GF-D8 (cell line): ENCODE results near the gene ARHGDIA.

Source experiments
- DNase-seq: peaks from one replicate; lab custom pipeline; 2025; lab: John Stamatoyannopoulos, UW

ARHGDIA gene

DNA sequence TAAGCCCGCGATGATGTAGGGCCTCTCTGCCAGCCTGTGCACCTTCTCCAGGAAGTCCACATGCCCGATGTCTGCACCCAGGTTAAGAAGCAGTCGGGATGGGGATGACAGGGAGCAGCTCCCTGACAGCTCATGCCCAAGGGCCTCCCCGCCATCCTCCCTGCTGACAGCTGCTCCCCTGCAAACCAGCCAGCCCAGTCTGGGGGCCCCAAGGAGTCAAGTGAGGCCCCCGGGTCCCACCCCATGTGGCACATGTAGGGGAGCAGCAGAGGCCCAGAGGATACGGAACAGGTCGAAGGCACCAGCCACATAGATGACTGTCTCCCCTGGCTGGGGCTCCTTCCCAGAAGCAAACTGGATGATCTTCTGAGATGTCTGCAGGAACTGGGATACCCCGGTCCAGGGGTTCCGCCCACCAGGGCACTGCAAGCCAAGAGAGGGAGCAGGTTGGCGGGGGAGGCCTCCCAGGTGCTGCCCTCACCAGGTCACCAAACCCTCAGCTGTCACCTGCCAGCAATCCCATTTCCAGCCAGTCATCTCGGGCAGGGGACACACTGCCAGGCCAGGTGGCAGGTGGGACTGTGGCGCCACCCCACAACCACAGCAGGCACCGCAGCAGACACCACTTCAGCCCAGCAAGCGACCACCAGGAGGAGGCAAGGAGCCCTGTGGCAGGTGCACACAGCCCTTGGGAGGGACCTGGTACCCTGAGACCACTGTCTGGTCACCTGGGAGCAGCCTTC, 35.5 kb upstream of the ARHGDIA start:
- DNase-seq = no peak

GRCh38 chr17:81905993-81906392, 34.9 kb upstream of the ARHGDIA start:
- no peak for DNase-seq

DNA sequence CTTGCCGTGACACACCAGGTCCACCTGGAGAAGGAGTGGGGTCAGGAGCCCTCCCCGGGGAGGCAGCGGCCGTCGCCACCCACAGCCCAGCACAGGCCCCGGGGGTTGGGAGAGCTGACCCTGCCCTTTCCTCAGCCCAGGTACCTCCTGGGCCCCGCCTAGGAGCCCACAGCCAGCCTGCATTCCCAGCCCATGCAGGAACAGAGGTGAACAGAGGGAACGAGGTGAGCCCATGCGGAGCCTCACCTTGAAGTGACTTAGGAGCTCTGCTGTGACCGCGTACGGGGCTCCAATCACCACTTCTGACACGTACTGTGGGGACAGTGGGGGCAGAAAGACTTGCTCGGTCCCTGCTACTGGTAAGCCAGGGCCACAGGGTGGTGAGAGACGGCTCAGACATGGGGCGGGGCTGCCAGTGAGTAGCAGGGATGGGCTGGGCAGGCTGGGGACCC, 34.3 kb upstream of the ARHGDIA start:
- no peak for DNase-seq

GRCh38 chr17:81904600-81905423, 33.7 kb upstream of the ARHGDIA start:
- no peak for DNase-seq

DNA sequence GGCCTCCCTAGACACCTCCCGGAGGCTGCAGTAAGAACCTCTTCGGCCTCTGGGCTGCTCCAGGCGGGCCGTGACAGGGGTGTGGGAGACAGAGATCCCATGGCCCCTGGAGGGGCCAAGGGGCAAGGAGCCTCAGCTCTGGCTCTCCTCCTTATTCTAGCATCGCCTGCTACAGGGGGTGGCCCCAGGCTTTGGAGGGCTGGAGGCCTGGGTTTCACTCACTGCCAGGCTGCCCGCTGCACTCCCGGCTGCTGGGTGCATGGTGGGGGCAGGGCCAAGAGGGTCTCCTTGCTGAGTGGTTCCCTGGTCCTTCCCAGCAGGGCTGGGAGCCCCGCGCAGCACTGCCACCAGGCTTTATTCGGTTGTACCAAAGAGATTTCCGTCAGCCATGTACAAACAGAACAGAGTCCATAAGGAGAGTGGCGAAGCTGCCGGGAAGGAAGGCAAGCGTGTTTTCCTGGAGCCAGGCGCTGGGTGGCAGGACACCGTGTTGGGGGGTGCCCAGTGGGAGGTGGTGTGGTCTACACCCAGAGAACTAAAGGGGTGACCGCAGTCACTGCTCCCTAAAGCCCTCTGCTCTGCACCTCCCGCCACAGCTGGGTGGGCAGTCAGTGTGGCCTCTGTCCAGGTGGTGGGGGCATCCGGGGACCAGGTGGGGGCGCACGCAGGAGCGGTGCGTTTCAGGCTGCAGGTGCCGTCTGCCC, 32.9 kb upstream of the ARHGDIA start:
- no peak for DNase-seq

DNA sequence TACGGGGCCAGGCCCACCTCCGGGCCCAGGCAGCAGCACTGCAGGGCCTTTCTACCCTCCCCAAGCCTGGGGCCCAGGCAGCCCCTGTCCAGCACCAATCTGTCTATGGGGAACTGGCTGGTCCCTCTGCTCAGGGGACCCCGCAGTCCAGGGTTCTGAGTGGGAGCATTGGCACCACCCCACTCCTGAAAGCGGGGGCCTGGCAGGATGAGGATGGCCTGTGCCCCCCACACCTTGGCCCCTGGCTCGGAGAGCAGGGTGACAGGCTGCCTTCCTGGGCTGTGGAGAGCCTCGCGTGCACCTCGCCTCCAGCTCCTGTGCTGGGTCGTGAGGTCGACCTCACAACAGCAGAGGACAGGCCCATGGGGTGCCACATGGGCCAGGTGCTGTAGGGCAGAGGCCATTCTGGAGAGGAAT, 32.3 kb upstream of the ARHGDIA start:
- no peak for DNase-seq

DNA sequence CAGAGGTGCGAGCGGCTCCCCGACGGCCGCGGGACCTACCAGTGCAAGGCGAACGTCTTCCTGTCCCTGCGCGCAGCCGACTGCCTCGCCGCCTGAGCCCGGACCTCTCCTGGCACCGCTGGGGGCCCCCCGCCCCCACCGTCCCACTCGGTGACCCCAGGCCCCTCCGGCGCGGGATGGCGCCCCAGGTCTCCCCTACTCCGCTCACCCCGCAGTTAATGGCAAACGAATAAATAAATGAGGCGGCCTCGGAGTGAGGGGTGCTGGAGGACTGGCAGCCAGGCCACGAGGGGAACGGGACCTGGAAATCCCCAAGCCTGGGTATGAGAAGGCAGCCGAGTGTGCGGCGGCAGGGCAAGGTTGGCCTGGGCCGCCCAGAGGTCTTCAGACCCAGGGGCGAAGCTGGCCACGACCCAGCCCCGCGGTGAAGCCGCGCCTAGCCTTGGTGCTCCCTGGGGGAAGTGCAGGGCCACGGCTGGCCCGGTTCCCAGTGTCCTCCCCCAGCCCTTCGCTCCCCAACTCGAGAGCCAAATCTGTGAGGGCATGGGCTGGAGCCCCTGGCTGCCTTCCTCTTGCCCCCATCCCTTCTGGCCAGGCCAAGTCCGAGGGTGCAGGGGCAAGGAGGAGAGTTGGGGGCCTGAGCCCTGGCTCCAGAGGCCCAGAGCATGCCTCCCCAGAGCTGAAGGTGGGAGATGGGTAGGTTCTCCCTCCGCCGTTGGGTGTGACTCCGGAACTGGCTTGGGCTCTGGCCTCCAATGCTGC, 31.7 kb upstream of the ARHGDIA start:
- no peak for DNase-seq

DNA sequence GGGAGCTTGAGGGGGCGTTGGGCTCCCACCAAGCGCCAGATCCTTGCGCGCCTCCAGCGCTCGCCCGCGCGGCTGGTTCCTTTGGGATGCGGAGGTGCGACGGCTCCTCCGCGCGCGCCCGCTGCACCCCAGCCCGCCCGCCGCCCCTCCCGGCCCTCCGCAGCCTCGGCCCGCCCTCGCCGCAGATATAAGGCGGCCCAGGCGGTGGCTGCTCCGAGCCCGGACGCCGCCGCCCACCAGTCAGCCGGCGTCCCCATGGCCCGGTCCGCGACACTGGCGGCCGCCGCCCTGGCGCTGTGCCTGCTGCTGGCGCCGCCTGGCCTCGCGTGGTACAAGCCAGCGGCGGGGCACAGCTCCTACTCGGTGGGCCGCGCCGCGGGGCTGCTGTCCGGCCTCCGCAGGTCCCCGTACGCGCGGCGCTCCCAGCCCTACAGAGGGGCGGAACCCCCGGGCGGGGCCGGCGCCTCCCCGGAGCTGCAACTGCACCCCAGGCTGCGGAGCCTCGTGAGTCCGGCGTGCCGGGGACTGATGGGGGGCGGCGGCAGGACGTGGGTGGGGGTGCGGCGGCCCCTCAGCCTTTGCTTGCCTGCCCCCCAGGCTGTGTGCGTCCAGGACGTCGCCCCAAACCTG, 31.0 kb upstream of the ARHGDIA start, which contains the start of gene NPB:
NPB (plus strand) TSS at position 216 of the 630 bp plus-strand sequence; CDS start at position 256, 40 bp downstream.
- DNase-seq = no peak

DNA sequence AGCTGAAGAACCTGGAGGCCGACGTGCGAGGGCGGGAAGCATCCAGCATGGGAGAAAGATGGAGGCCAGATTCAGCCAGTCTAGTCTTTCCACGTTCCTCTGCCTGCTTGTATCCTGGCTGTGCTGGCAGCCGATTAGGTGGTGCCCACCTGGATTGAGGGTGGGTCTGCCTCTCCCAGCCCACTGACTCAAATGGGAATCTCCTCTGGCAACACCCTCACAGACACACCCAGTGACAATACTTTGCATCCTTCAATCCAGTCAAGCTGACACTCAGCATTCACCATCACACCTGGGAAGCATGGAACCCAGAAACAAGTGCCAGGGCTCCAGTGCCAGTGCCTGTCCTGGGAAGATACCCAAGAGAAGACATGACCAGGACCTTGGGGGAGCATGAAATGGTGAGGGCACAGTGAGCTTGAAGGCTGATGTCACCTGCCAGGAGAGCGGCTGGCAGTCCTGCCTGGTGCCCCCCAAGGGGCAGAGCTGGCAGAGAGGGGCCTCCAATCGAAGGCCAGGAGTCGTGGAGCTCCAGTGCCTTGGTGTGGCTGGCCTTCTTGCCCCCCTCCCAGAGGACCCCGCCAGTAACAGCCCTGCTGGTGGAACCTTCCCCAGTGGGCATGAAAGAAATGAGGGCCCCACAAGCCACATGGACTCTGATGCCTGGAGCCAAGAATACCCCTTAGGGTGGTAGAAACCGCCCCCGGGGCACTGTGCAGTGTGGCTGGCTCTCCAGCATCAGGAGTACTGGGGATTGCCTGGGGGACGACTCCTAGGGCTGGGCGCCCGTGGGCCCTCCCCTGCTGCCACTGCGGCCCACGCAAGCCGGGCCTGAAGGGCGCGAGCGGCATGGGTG, 30.3 kb upstream of the ARHGDIA start:
- no peak for DNase-seq

GRCh38 chr17:81900181-81900820, 29.2 kb upstream of the ARHGDIA start:
- no peak for DNase-seq

DNA sequence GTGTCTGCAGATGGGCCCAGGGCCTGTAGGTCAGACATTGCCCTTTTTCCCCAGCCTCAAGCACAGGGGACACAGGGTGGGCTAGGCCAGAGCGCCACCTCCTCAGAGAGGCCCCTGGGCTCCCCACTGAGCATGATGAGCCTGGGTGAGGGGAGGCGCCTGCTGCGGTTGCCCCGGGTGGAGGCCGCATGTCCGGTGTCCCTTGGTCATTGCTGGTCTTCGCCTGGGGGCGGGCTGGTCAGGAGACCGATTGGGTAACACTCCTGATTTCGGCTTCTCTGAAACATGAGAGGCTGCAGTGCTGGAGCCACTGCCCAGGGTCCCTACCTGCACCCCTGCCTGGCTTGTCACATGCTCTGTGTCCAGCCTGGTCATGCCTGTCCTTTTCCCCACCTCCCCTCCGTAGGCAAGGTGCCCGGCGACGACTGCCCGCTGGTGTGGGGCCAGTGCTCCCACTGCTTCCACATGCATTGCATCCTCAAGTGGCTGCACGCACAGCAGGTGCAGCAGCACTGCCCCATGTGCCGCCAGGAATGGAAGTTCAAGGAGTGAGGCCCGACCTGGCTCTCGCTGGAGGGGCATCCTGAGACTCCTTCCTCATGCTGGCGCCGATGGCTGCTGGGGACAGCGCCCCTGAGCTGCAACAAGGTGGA, 28.5 kb upstream of the ARHGDIA start:
- DNase-seq = no peak

DNA sequence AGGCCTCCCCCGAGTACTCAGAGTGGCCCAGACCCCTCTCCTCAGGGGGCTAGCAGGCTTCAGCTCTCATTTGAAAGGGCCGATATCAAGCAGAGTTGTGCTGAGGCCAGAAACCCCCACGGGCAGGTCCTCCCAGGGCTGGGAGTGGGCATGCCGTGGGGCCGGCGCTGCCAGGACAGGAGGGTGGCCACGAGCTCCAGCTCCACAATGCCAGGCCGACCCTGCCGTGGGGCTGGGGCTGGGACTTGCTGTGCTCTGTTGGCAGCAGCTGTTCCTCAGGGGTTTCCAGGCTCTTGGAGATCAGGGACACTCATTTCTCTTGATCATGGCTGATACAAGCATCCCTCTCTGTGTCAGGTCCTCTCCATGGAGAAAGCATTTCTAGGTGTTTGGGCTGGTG, 27.7 kb upstream of the ARHGDIA start:
- DNase-seq = no peak

GRCh38 chr17:81898029-81898866, 27.1 kb upstream of the ARHGDIA start:
- DNase-seq = no peak

GRCh38 chr17:81895400-81895799, 24.3 kb upstream of the ARHGDIA start:
- DNase-seq = no peak

DNA sequence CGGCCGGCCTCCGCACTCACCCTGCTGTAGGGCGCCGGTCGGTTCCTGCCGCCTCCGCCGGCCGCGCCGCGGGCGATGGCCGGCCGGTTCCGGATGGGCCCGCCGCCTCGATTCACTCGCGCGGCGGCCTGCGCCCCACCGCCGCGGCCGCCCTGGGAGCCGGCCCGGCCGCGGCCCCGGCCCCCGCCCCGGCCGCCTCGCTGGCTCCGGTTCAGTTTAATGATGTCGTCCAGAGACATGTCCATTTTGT, 20.1 kb upstream of the ARHGDIA start:
- no peak for DNase-seq

DNA sequence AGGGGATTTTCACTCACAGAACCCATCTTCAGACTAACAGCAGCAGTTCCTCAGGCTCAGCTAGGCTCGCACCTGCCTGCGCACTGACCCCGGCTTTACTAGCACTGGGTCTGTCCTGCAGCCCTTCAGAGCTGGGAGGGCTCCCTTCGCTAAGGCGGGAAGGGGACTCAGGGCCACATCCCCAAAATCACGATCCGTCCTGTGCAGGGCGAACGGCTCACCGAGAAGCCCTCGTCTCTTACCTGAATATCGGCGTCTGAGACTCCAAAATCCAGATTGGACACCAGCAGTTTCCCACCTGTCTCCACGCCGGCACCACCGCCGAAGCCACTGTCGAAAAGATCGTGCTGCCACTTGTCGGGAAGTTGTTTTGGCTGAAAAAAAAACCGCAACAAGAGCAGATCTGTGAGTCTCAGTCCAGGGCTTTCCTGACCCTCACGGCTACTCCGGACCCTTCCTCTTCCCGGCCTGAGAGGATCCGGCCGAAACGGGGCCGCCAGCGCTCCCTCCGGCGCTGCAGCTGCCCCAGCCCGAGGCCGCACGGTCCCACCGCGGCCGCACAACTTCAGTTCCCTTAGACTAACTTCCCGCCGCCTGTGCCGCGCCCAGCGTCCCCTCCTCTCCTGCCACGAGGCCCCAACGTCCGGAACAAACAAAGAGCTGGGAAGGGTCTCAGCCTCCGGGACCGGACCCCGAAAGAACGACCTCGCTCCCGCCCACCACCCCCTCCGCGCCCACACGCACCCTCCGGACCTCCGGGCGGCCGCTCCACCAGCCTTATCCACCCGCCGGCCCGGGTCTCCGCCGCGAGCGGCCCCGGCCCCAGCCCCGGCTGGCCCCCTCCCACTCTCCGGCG, 19.5 kb upstream of the ARHGDIA start:
- no peak for DNase-seq

DNA sequence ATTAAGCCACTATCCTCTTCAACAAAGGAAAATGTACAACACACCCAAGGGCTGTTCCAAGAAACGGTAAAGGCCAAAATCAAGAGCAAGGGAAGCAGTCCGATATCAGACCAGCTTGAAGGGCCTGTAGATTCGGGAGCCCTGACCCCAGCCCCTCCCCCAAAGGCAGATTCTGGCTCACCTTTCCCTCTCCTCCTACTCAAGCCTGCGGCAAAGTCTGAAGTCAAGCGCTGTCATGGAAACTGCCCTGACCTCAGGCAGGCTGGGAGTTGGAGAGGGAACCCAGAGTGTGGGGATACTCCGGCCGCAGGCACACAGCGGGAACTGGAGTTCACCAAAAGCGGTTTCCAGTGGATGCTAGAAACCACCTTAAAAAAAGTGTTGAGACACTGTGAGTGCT, 18.5 kb upstream of the ARHGDIA start:
- DNase-seq = no peak
